Suprapubic skin (tissue), 4 donors: ENCODE measurements around the gene ERVK3-1. TPM values are rescaled to one million over a fixed set of nuclear protein-coding genes. Genes with fewer than 3 reads are reported as not detected.

Experiments
- DNase-seq, 2 donors: peaks; one replicate each; pipeline ENCODE4 v3.0.0-alpha.2; 2019; ENCODE audit warnings: low spot score in 2 of 2
- H3K27ac ChIP-seq: fragments of 200-600 bp; sonication (generic); one replicate; pipeline ENCODE4 v1.5.1; 2019
- H3K27me3 ChIP-seq: fragments of 200-600 bp; sonication (generic); one replicate; pipeline ENCODE4 v1.5.1; 2019
- H3K36me3 ChIP-seq: fragments of 200-600 bp; sonication (generic); one replicate; pipeline ENCODE4 v1.5.1; 2019
- H3K4me1 ChIP-seq: fragments of 200-600 bp; sonication (generic); one replicate; pipeline ENCODE4 v1.5.1; 2019
- H3K4me3 ChIP-seq: fragments of 200-600 bp; sonication (generic); one replicate; pipeline ENCODE4 v1.5.1; 2019; ENCODE audit warnings: mild to moderate bottlenecking
- H3K9me3 ChIP-seq: fragments of 200-600 bp; sonication (generic); one replicate; pipeline ENCODE4 v1.5.1; 2019
- EP300 ChIP-seq: sonication (generic); formaldehyde crosslinking; IDR thresholded peaks from one replicate; pipeline ENCODE4 v1.6.1; 2017; ENCODE audit warnings: antibody characterized with exemption
- POLR2A ChIP-seq, 2 donors: fragments of 450-650 bp; IDR thresholded peaks; one replicate each; pipeline ENCODE4 v1.6.1; 2017; ENCODE audit warnings: antibody characterized with exemption in 2 of 2, mild to moderate bottlenecking in 2 of 2, moderate library complexity in 2 of 2
- POLR2AphosphoS5 ChIP-seq, 3 donors: sonication (generic); formaldehyde crosslinking; IDR thresholded peaks; one replicate each; pipeline ENCODE4 v1.6.1; 2017; ENCODE audit warnings: antibody characterized with exemption in 3 of 3
- WGBS: methylation state at CpG from one replicate; pipeline ENCODE4 v1.1.5; 2018; 5-methylcytosine and 5-hydroxymethylcytosine counted together
- total RNA-seq, 4 donors: library from RNA; depleted of rRNA; stranded (reverse); fragments of >200 nt; gene quantifications; one replicate each; pipeline ENCODE4 v1.1.0, GENCODE V29; 2016
- TF ChIP-seq, protein P1 (sequence below), 2 donors: fragments of 200-600 bp in 1 of 2; fragments of 450-650 bp in 1 of 2; sonication (generic) in 1 of 2; IDR thresholded peaks; one replicate each; pipeline ENCODE4 v1.5.1; 2016 to 2019; ENCODE audit warnings: antibody characterized with exemption in 2 of 2, mild to moderate bottlenecking in 1 of 2, moderate library complexity in 1 of 2

The ERVK3-1 gene
- total RNA-seq, 4 donors from 2014 or later, result 36.9 to 70.3 (median 42.1) TPM

DNA sequence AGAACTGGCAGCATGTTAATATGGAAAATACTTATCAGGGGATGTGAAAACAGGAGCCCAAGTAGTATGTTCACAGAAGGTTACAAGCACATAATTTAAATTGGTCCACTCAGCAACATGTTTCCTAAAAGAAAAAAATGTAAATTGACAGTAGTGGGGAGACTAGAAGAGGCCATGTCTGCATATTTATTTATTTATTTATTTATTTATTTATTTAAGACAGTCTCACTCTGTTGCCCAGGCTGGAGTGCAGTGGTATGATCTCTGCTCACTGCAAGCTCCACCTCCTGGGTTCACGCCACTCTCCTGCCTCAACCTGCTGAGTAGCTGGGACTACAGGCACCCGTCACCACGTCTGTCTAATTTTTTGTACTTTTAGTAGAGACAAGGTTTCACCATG is 40.1 kb upstream of the ERVK3-1 start:
- Histone ChIP-seq H3K9me3 (peaks cover 88% of the 10 kb centered on the region), H3K4me1 (no peaks in the 10 kb centered on the region), H3K27me3 (no peaks in the 10 kb centered on the region), H3K27ac (no peak overlapping the region), H3K4me3 (no peak overlapping the region), H3K36me3 (peaks cover 68% of the 10 kb centered on the region)
- TF ChIP-seq POLR2AphosphoS5 (IDR thresholded peaks at IDR 0.05) (no peak), POLR2A (IDR thresholded peaks at IDR 0.05) (no peak), EP300 (no peak)
- TF ChIP-seq, protein P1, sequence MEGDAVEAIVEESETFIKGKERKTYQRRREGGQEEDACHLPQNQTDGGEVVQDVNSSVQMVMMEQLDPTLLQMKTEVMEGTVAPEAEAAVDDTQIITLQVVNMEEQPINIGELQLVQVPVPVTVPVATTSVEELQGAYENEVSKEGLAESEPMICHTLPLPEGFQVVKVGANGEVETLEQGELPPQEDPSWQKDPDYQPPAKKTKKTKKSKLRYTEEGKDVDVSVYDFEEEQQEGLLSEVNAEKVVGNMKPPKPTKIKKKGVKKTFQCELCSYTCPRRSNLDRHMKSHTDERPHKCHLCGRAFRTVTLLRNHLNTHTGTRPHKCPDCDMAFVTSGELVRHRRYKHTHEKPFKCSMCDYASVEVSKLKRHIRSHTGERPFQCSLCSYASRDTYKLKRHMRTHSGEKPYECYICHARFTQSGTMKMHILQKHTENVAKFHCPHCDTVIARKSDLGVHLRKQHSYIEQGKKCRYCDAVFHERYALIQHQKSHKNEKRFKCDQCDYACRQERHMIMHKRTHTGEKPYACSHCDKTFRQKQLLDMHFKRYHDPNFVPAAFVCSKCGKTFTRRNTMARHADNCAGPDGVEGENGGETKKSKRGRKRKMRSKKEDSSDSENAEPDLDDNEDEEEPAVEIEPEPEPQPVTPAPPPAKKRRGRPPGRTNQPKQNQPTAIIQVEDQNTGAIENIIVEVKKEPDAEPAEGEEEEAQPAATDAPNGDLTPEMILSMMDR (IDR thresholded peaks at IDR 0.05), result no peak
- 96% methylated on average over 3 of the region's 3 CpGs for WGBS
- DNase-seq, result no peak

DNA sequence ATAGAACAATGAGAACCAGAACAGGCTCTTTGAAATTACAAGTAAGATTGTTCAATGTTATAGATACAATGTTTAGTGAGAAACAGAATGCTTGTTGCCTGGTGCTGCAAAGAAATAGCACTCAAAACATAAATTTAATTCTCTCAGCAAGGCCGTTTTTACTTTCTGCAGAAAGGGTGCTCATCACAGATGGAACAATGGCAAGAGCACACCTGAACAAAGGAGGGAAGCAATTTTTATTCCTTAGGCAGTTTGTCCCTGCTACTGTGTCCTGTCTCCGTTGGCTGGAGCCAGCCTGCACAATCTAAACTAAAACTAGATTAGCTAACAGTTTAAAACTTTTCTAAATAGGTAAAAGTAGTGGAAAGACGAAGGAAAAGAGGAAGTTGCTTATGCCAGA is 36.8 kb upstream of the ERVK3-1 start:
- no peak for DNase-seq
- H3K36me3 ChIP-seq, result peaks cover 54% of the 10 kb centered on the region
- WGBS, result 90% methylated on average over 3 of the region's 3 CpGs
- no peak overlapping the region for H3K4me3 ChIP-seq
- H3K4me1 ChIP-seq, result no peaks in the 10 kb centered on the region
- peaks cover 79% of the 10 kb centered on the region for H3K9me3 ChIP-seq
- no peak for TF ChIP-seq EP300
- no peak for TF ChIP-seq POLR2A (IDR thresholded peaks at IDR 0.05)
- TF ChIP-seq, protein P1 (IDR thresholded peaks at IDR 0.05), result no peak
- TF ChIP-seq POLR2AphosphoS5 (IDR thresholded peaks at IDR 0.05), result no peak
- H3K27me3 ChIP-seq, result no peaks in the 10 kb centered on the region
- no peak overlapping the region for H3K27ac ChIP-seq

DNA sequence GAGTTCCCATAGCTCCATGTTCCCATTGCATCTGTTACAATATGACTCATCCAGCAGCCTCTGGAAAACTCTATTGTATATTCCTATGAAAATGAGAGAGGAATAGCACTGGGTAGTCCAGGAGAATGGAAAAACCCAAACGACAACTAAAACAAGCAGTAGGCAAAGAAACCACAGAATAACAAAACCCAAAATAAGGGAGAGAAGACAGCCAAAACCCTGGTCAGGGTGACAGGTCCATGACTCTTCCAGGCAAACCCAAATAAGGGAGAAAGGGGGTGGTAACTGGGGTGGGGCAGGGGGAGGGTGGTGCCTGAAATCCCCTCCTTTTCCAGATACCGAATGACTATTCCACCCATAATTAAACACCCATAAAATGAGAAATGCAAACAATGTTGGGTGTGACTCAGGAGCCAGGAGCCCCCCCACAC is 30.4 kb upstream of the ERVK3-1 start:
- 90% methylated on average over 2 of the region's 2 CpGs for WGBS
- peaks cover 41% of the 10 kb centered on the region for H3K36me3 ChIP-seq
- no peak for DNase-seq
- no peak overlapping the region for H3K27ac ChIP-seq
- H3K9me3 ChIP-seq, result peaks cover 38% of the 10 kb centered on the region
- H3K4me1 ChIP-seq, result peaks cover 17% of the 10 kb centered on the region
- TF ChIP-seq, protein P1 (IDR thresholded peaks at IDR 0.05), result no peak
- no peak for TF ChIP-seq POLR2AphosphoS5 (IDR thresholded peaks at IDR 0.05)
- H3K27me3 ChIP-seq, result no peaks in the 10 kb centered on the region
- no peak overlapping the region for H3K4me3 ChIP-seq

DNA sequence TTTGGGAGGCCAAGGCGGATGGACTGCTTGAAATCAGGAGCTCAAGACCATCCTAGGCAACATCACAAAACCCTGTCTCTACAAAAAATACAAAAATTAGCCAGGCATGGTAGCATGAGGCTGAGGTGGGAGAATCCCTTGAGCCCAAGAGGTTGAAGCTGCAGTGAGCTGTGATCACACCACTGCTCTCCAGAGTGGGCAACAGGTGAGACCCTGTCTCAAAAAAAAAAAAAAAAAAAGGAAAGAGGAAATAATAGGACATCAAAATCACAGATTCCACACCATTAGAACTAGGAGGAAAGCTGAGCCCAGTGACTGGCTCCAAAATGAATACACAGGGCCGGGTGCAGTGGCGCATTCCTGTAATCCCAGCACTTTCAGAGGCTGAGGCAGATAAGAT is 29.6 kb upstream of the ERVK3-1 start:
- Histone ChIP-seq H3K36me3 (peaks cover 41% of the 10 kb centered on the region), H3K27ac (no peak overlapping the region), H3K9me3 (peaks cover 33% of the 10 kb centered on the region), H3K27me3 (no peaks in the 10 kb centered on the region), H3K4me1 (peaks cover 22% of the 10 kb centered on the region), H3K4me3 (no peak overlapping the region)
- no peak for DNase-seq
- 94% methylated on average over 3 of the region's 3 CpGs for WGBS
- no peak for TF ChIP-seq POLR2AphosphoS5 (IDR thresholded peaks at IDR 0.05)
- TF ChIP-seq POLR2A (IDR thresholded peaks at IDR 0.05), result no peak
- TF ChIP-seq, protein P1 (IDR thresholded peaks at IDR 0.05), result no peak
- no peak for TF ChIP-seq EP300

DNA sequence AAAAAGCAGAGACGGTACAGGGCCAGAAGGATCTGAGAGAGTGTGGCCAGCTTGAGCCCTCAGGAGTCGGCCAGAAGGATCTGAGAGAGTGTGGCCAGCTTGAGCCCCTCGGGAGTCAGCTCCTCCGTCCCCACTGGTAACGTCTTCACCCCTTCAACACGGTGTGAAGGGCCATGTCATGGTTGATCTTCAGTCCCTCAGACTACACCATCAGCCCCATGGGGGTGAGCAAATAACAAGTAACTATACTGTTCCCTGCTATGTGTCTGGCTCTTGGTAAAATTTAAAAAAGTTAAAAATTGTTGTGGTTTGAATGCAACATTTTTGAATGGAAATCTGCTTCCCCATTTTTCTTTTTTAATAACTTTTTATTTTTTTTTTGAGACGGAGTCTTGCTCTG is 28.0 kb upstream of the ERVK3-1 start:
- Histone ChIP-seq H3K27ac (no peak overlapping the region), H3K9me3 (peaks cover 22% of the 10 kb centered on the region), H3K27me3 (no peaks in the 10 kb centered on the region), H3K4me1 (peaks cover 22% of the 10 kb centered on the region), H3K4me3 (peak overlapping the region; percentile 67), H3K36me3 (peaks cover 32% of the 10 kb centered on the region)
- TF ChIP-seq, protein P1 (IDR thresholded peaks at IDR 0.05), result no peak
- no peak for TF ChIP-seq POLR2AphosphoS5 (IDR thresholded peaks at IDR 0.05)
- no peak for TF ChIP-seq EP300
- no peak for TF ChIP-seq POLR2A (IDR thresholded peaks at IDR 0.05)
- no peak for DNase-seq
- 93% methylated on average over 5 of the region's 7 CpGs for WGBS
